ENCODE measurements around the gene OR6B3. TPM values are rescaled to one million over a fixed set of nuclear protein-coding genes. Genes with fewer than 3 reads are reported as not detected.

OR6B3 gene
- total RNA-seq, 1 donor: not detected

DNA sequence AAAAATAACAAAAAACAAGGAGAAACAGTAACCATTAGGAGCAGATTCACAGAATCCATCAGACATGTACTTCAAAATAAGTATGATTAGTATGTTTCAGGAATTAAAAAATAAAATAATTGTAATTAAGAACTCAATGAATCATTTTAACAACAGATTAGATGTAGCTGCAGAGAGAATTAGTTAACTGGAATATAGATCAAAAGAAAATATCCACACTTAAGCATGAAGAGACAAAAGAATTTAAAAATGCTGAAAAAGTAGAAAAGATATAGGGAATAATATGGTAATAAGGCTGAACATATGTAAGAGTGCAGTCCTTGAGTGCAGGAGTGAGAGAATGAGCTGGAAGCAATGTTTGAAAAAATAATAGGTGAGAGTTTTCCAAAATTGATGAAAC is 24.1 kb upstream of the OR6B3 start:
- TF ChIP-seq, protein P1, sequence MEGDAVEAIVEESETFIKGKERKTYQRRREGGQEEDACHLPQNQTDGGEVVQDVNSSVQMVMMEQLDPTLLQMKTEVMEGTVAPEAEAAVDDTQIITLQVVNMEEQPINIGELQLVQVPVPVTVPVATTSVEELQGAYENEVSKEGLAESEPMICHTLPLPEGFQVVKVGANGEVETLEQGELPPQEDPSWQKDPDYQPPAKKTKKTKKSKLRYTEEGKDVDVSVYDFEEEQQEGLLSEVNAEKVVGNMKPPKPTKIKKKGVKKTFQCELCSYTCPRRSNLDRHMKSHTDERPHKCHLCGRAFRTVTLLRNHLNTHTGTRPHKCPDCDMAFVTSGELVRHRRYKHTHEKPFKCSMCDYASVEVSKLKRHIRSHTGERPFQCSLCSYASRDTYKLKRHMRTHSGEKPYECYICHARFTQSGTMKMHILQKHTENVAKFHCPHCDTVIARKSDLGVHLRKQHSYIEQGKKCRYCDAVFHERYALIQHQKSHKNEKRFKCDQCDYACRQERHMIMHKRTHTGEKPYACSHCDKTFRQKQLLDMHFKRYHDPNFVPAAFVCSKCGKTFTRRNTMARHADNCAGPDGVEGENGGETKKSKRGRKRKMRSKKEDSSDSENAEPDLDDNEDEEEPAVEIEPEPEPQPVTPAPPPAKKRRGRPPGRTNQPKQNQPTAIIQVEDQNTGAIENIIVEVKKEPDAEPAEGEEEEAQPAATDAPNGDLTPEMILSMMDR (IDR thresholded peaks at IDR 0.05; ENCODE audit: insufficient read depth, low read depth, low read length): no peak
- DNase-seq (ENCODE audit: low read depth): no peak
- H3K4me3 ChIP-seq (ENCODE audit: low read depth, low read length): no peak overlapping the region

DNA sequence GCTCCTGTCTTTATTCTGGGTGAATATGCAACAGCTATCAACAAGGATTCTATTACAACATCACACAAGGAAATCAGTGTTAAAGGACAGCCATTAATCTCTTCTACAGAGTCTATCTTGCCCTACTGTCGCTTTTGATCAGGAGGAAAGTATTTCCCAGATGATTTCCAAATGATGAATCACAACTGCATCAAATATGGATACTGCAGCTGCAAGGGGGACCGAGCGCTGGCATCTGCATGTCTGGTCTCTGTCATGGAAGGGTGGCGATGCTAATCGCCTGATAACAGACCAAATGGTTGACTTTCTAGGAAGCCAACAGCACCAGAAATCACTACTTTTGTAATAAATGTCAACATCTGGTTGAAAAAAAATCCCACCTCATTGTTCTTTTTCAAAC is 21.2 kb upstream of the OR6B3 start:
- DNase-seq (ENCODE audit: low read depth): no peak
- H3K4me3 ChIP-seq (ENCODE audit: low read depth, low read length): no peak overlapping the region
- TF ChIP-seq, protein P1 (IDR thresholded peaks at IDR 0.05; ENCODE audit: insufficient read depth, low read depth, low read length): no peak

DNA sequence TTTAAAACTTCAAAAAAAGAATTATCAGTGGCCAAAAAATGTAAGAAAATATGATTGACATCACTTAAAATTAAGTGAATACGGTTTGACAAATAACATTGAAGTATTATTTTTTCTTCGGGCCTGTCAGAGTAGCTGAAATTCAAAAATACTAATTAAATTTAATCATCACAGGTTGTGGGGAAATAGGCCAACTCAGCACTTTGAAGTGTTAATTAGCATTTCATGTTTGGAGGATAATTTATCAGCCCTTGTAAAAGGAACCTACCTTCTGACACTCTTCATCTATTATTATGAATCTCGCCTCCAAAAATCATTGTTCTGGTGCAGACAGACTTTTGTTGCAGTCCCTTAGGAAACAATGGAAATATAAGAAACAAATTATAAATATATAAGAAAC is 17.6 kb upstream of the OR6B3 start:
- no peak overlapping the region for H3K4me3 ChIP-seq (ENCODE audit: low read depth, low read length)

DNA sequence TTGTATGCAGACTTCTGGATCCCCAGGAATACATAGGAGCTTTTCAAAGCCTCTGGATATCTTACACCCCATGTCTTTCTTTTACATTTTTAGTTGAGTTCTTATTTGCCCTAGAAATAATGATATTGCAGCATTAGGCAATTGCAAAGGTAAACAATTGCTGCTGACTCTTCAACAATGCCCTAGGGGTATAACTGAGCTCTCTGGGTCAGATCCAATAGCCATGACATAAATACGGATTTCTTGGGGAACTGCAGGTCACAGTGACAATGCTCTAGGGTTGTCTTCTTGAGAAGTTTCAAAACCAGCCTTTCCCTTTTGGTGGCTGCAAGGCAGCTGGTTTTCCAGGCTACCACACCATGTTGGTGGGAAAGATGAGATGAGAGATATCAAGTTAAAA is 16.5 kb upstream of the OR6B3 start:
- TF ChIP-seq, protein P1 (IDR thresholded peaks at IDR 0.05; ENCODE audit: insufficient read depth, low read depth, low read length): no peak
- DNase-seq (ENCODE audit: low read depth): peak; percentile 62
- H3K4me3 ChIP-seq (ENCODE audit: low read depth, low read length): no peak overlapping the region

More for the DNA sequence above, 17.6 kb upstream of the OR6B3 start:
- DNase-seq (ENCODE audit: low read depth): no peak
- TF ChIP-seq, protein P1 (IDR thresholded peaks at IDR 0.05; ENCODE audit: insufficient read depth, low read depth, low read length): no peak

DNA sequence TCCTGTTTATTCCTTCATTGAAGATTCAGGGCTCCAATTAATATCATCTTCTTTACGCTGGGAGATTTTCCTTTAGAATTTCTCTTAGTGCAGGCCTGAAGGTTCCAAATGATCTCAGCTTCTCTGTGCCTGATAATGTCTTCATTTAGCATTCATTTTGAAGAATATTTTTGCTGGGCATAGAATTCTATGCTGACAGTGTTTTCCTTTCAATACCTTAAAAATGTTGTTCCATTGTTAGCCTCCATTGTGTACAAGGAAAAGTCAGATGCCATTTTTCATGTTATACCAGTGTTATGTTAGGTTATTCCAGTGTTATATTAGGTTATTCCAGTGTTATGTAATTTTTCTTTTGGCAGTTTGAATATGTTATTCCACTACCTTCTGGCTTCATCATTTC is 14.9 kb upstream of the OR6B3 start:
- no peak for DNase-seq (ENCODE audit: low read depth)
- H3K4me3 ChIP-seq (ENCODE audit: low read depth, low read length): no peak overlapping the region
- TF ChIP-seq, protein P1 (IDR thresholded peaks at IDR 0.05; ENCODE audit: insufficient read depth, low read depth, low read length): no peak

DNA sequence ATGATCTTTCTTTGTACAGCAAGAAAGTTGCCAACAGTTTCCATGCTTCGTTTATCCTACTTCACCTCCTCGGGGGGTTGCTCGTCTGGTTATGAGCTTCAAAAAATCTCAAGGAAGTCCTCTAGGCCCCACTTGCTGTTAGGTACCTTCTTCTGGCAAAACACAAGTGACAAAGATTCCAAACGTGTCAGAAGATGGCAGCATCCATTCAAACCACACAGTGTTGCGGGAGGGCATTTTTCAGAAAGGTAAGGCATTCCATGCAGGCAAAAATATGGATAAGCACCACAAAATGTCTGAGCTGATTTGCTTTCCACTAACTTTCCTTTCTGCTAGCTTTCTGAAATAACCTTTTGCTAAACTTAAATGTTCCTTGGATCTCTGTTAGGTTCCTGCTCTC is 13.2 kb upstream of the OR6B3 start:
- TF ChIP-seq, protein P1 (IDR thresholded peaks at IDR 0.05; ENCODE audit: insufficient read depth, low read depth, low read length): no peak
- no peak for DNase-seq (ENCODE audit: low read depth)
- H3K4me3 ChIP-seq (ENCODE audit: low read depth, low read length): no peak overlapping the region

DNA sequence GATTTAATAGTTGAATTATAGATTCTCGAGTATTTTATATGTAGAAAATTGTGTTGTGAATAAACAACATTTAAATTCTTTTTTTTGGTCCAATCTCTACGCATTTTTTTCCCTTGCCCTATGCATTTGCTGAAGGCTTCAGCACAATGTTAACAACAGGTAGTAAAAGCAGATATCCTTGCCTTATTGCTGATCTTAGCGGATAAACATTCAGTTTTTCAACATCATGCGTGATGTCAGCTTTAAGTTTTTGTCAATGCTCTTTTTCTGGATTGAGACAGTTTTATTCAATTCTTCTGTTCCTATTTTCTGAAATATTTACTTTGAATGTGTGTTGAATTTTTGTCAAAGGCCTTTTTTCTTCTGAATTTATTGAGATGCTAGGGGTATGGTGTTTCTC is 11.6 kb upstream of the OR6B3 start:
- no peak for DNase-seq (ENCODE audit: low read depth)
- H3K4me3 ChIP-seq (ENCODE audit: low read depth, low read length): no peak overlapping the region
- TF ChIP-seq, protein P1 (IDR thresholded peaks at IDR 0.05; ENCODE audit: insufficient read depth, low read depth, low read length): no peak
